Upper lobe of left lung (tissue), 4 donors: ENCODE results near the gene INHBC.

Experiments
- EP300 ChIP-seq, 4 donors: sonication (generic); formaldehyde crosslinking; IDR thresholded peaks; one replicate each; pipeline ENCODE4 v1.5.1; 2017; ENCODE audit warnings: antibody characterized with exemption in 4 of 4, control low read depth in 2 of 4
- POLR2A ChIP-seq, 4 donors: fragments of 450-650 bp; IDR thresholded peaks; one replicate each; pipeline ENCODE4 v1.5.1; 2016 to 2017; ENCODE audit warnings: antibody characterized with exemption in 4 of 4, mild to moderate bottlenecking in 2 of 4
- POLR2AphosphoS5 ChIP-seq, 2 donors: sonication (generic); formaldehyde crosslinking; IDR thresholded peaks; one replicate each; pipeline ENCODE4 v1.5.1; 2017; ENCODE audit warnings: antibody characterized with exemption in 2 of 2

- TF ChIP-seq POLR2A (IDR thresholded peaks at IDR 0.05) (no peak), POLR2AphosphoS5 (IDR thresholded peaks at IDR 0.05) (no peak), EP300 (IDR thresholded peaks at IDR 0.05) (no peak)
Measured at GRCh38 chr12:57464569-57464968, 30.0 kb downstream of the INHBC start.
